ENCODE data around the gene PLCB1.

The PLCB1 gene

DNA sequence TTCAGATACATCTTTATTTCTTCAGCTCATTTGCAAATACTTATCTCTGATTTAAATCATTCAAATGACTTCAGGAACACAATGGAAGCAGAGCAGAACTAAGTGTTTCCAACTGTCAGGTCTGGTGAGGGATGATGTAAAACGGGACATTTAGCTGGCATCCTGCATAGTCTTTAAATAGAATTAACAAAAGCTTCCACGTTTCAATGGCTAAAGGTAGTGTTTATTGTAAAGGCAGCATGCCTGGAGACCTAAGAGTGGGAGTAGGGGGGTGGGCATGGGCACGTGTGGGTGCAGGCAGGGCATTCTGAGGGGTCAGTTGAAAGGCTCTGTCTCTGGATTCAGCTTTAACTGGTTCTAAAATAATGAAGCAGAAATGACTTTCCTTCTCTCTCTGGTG lies 174.9 kb downstream of the PLCB1 start:
- TF ChIP-seq, protein P1, sequence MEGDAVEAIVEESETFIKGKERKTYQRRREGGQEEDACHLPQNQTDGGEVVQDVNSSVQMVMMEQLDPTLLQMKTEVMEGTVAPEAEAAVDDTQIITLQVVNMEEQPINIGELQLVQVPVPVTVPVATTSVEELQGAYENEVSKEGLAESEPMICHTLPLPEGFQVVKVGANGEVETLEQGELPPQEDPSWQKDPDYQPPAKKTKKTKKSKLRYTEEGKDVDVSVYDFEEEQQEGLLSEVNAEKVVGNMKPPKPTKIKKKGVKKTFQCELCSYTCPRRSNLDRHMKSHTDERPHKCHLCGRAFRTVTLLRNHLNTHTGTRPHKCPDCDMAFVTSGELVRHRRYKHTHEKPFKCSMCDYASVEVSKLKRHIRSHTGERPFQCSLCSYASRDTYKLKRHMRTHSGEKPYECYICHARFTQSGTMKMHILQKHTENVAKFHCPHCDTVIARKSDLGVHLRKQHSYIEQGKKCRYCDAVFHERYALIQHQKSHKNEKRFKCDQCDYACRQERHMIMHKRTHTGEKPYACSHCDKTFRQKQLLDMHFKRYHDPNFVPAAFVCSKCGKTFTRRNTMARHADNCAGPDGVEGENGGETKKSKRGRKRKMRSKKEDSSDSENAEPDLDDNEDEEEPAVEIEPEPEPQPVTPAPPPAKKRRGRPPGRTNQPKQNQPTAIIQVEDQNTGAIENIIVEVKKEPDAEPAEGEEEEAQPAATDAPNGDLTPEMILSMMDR (IDR thresholded peaks at IDR 0.05) = no peak

DNA sequence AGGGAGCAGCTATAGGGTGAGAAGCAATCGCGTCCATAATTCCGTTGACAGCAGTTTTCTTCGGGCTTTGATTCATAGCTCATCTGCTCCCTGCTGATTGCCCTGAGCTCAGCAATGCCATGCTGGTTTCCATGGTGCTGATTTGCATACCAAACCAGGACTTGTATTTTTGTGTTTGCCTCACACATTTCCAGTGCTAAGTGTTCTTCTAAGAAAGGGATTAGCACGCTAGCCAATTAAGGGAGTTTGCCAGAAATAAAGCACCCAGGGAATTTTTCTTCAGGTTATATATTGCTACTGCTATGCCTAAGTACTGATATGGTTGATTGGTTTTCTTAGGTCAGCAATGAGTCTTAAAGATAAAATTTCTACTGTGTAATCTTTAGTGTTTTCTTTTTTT lies 177.6 kb downstream of the PLCB1 start:
- TF ChIP-seq, protein P1 (IDR thresholded peaks at IDR 0.05) = no peak

DNA sequence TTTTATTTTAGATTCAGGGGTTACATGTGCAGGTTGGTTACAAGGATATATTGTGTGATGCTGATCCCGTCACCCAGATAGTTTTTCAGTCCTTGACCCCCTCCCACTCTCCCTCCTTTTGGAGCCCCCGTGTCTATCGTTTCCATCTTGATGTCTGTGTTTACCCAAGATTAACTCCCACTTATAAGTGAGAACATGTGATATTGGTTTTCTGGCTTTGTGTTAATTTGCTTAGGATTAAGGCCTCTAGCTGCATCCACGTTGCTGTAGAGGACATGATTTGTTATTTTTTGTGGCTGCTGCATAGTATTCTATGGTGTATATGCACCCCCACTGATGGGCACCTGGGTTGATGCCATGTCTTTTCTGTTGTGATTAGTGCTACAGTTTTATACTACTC lies 178.6 kb downstream of the PLCB1 start:
- TF ChIP-seq, protein P1 (IDR thresholded peaks at IDR 0.05) = no peak

DNA sequence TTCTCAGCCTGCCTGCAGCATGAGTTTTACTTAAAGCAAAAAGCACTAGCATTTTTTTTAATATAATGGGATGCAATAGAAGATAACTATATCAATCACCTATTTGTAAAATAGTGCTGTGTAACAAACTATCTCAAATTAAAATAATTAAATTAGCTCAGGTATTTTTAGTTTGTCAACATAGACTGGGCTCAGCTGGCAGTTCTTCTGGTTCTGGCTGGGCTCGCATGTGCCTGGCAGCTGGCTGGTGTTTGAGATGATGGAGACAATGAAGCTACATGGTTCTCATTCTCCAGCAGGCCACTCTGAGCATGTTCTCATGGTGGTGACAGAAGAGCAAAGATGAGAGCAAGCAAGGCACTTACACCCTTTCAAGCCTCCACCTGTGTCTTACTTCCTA lies 181.0 kb downstream of the PLCB1 start:
- TF ChIP-seq, protein P1 (IDR thresholded peaks at IDR 0.05) = no peak

DNA sequence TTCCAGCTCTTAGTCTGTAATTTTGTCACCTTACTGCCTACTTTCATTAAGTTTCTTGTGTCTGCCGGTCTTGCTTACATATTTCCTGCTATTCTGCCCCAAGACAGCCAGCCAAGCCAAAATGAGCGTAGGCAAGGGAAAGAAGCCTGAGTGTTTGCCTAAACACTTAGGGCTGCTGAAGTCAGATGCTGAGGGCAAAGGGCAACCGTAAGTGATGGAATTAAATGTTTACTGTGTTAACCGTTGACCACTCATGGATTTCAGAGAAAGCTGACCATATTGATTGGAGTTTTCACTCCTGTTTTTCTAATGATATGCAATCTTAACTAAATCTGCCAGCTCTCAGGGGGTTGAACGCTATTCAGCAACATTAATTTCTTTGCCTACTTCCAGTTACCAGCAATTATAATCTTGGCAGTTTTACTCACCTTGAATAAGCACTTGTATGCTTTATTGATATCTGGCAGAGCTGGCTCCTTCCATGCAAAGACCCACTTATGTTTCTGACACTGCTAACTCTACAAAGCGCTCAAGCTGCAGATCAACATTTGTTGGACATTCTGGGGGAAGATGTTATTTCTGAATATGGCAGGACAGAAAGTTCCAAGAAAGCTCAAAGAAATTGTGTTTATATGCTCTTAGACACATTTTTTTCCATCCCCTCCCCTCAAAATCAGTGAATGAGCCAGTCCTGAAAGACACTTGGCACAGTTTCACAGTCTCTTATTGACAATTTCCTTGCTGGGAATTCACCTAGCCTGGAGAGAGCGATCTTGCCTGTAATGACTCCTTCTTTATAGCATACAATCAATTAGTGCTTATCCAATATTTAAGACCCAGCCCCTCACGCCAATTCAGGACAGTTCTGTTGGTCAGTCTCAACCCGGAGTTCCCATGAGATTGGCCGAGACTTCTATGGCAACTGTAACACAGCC lies 183.8 kb downstream of the PLCB1 start:
- TF ChIP-seq, protein P1 (IDR thresholded peaks at IDR 0.05) = no peak

DNA sequence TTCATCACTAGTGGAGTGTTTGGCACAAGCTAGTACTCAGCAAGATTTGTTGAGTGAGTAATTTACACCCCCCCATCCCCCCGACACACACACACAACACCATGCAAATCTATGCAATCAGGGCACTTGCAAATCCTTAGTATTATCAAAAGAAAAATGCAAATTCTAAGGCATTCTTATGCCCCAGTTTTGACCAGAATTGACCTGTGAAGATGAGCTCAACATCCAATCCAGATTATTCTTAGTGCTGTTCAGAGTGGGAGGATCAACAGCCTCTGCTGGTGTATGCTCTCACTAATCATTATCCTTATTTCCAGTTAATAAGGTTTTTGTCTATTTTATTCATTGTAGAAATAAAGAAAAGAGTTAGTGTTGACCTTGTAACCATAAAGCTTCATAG lies 185.4 kb downstream of the PLCB1 start:
- TF ChIP-seq, protein P1 (IDR thresholded peaks at IDR 0.05) = no peak

DNA sequence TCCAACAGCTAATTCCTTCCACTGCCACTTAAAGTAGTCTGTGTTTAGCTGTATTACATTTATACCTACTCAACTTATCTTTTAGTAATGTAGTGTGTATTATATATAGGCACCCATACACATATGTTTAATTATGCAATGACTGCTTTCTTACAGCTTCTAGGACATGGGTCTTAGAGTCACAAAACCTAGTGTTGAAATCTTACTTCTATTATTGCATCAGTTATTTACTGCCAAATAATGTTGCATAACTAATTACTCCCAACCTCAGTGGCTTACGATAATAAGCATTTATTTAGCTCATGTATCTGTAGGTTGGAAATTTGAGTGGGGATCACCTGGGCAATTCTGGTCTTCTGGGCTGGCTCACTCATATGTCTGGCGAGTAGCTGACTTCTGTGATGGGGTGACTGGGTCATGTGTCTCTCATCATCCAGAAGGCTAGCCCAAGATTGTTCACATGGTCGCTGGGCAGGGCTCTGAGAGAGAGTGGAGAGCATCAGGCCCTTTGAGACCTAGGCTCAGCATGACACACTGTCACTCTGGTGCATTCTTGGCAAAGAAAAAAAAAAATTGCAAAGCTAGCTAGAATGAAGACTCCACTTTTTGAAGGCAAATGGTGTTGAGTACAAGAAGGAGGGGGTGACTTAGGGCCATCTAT lies 187.0 kb downstream of the PLCB1 start:
- TF ChIP-seq, protein P1 (IDR thresholded peaks at IDR 0.05) = no peak

All from LNCAP (cell line).